Left lobe of liver (tissue), 2 donors: ENCODE data around the gene DNAJC7. TPM values are rescaled to one million over a fixed set of nuclear protein-coding genes. Genes with fewer than 3 reads are reported as not detected.

Experiments used
- ATAC-seq: fragments of 200-7000 bp; cut with Tn5 transposase; one replicate; pipeline ENCODE4 v1.9.1; 2020; ENCODE audit warnings: mild to moderate bottlenecking, moderate library complexity
- DNase-seq: peaks from one replicate; pipeline ENCODE4 v3.0.0-alpha.2; 2020; ENCODE audit warnings: low spot score
- total RNA-seq: library from RNA; stranded (reverse); gene quantifications from one replicate; pipeline ENCODE4 v1.2.1, GENCODE V29; 2021
- donor health status: DM: no; HTN: no; CAD: no; lungs with moderate emphysema.
- donor health status: DM: no; HTN: yes; CAD: no.

The DNAJC7 gene, protein sequence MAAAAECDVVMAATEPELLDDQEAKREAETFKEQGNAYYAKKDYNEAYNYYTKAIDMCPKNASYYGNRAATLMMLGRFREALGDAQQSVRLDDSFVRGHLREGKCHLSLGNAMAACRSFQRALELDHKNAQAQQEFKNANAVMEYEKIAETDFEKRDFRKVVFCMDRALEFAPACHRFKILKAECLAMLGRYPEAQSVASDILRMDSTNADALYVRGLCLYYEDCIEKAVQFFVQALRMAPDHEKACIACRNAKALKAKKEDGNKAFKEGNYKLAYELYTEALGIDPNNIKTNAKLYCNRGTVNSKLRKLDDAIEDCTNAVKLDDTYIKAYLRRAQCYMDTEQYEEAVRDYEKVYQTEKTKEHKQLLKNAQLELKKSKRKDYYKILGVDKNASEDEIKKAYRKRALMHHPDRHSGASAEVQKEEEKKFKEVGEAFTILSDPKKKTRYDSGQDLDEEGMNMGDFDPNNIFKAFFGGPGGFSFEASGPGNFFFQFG
- 33.2 TPM for total RNA-seq

DNA sequence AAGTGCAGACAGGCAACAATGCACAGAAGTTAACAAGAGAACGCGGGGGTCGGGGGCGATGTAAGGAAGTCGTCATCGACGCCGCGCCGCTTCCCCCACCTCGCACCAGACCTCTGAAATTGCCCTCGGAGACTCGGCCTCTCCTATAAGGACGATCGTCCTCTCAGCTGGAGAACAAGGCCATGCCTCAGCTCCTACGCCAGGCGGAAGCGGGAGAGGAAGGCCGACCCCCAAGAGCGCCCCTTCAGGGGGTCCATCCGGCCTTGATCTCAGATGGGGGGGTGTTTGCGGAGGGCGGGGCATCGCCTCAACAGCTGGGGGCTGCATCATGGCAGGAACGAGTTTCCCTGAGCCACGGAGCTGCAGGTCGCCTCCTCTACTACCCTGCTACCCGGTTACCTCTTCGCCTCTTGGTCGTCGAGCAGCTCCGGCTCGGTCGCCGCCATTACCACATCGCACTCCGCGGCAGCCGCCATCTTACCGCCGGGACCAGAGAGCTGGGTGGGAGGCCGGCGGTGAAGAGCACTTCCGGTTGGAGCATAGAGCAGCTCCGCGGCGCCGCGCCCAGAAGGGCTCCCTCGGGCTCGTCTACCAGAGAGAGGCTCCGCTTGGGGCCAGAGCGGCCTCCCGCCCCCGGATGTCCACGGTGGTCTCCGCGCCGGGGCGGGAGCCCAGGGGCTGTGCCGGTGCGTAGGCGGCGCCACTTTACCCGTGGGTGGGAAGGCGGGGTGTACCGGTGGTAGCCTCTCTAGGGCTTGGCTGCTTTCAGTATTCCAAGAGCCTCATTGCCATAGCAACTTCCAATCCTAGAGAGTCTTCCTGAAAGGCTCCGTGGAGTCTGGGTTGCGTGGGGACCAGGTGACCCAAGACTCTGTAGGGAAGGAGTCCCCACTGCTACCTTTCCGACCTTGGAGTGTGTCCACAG, at the start of gene DNAJC7:
Gene DNAJC7, minus strand, starts transcription at position 499 of the 925 bp plus-strand sequence. Its CDS starts 23 bp downstream, at position 476.
- ATAC-seq (peak; percentile 92), DNase-seq (peak; percentile 91)

DNA sequence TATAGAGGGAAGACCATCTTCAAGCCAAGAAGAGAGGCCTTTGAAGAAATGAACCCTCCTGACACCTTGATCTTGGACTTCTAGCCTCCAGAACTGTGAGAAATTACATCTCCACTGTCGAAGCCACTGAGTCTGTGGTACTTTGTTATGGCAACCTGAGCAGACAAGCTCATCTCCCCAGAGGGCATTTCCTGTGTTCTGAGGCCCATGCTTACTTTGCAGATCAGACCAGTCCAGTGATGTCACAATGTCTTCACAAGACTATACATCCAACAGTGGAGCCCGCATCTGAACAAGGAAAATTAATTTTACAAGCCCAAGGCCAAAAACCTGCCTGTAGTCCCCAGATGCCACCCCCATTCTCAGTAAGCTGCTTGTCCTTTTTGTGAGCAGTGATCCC, 48.0 kb upstream of the DNAJC7 start:
- DNase-seq (no peak), ATAC-seq (no peak)

DNA sequence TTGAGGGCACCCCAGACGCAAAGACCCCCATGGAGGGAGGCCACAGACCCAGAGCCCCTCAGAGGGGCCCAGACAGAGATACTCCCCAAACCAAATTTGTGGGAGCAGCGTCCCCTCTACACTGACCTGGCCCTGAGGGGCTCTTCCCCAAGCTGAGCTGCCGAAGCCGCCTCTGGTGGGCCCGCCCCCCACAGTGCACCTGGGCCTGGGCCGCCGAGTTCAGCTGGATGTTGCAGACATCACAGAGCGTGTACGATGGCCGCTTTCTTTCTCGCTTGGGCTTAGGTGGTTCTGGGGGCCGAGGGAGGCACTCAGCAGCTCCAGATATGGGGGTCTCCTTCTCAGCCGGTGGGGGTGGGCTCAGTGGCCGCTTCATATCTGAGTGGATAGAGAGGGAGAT, 45.4 kb upstream of the DNAJC7 start:
- no peak for DNase-seq
- ATAC-seq: no peak

DNA sequence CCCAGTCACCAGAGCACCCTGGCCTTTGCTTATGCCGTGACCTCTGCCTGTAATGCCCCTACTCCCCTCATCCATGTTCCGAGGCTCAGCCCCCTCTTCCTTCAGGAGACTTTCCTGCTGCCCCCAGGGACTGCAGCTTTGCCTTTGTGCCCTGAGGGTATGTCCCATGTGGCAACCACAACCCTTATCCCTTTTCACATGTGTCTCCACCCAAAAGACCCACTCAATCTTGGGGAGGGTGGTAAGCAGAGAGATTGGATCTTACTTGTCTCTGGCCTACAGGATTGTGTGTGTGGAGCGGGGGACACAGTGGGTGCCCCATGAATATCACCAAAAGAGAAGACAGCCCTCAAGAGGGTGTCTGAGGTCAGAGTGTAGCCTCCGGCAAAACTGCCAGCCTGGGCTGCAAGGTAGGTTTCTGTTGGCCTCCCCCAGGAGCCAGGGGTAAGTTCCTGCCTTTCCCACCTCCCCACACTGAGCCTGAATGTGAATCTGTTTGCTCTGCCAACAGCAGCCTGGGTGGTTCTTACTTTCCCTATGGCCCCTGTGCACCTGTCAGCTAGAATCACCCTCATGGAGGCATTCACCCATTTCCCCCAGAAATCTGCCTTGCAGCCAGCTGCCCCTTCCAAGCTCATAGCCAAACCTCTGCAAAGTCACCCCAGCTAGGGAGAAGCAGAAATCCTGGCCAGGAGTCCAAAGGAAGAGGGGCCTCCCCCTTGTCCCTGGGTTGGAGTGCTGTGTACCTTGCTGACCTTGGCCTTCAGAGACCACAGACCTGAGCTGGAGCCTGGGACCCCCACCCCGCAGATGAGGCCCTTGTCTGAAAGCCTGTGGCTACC, 44.6 kb upstream of the DNAJC7 start:
- no peak for ATAC-seq
- DNase-seq: no peak

DNA sequence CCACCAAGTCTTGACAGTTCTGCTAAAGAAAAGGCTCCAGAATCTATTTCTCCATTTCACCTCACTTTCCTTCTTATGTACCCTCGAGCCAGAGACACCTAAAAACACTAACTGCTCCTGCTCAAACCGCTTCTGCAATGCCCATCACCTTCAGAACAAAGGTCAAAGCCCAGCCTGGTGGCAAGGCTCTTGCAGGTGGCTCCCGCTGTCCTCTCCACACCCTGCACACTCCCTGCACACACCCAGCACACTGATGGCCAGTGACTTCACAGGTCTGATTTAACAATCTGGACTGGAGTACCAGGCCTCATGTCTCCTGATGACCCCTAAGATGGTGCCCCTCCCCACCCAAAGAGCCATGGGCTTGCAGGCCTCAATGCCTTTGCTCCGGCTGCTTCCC, 43.0 kb upstream of the DNAJC7 start:
- ATAC-seq (no peak), DNase-seq (no peak)

DNA sequence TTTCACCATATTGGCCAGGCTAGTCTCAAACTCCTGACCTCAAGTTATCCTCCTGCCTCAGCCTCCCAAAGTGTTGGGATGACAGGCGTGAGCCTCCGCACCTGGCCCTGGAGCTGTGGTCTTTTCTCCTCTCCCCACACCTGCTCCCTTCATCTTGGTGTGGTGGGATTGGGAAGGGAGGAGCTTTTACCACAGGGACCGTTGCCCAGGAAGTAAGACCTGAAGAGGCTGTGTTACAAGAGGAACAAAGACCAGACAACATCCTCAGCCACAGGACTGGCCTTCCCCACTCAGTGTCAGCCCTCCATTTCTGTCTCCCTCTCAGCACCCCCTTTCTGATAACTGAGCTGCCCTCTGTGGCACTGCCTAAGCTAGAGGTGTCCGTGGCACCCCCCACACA, 42.6 kb upstream of the DNAJC7 start:
- ATAC-seq: no peak
- no peak for DNase-seq

DNA sequence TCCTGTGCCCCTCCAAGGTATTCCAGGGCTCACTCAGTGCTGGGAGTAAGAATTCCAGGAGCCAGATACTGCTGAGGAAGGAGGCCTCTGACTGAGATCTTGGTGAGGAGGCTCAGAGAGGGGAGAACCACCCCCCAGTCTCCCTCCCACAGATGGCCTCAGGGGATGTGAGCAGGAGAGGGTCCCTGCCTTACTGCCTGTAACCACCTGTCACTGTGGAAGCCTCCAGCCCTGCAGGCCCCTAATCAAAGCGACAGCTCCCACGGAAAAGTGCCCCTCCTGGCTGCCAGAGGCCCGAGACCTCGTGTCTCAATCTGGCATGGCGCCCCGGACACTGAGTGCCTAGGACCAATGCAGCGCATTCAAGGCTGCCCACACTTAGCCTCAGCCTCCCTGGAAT, 40.8 kb upstream of the DNAJC7 start:
- DNase-seq (no peak), ATAC-seq (no peak)

DNA sequence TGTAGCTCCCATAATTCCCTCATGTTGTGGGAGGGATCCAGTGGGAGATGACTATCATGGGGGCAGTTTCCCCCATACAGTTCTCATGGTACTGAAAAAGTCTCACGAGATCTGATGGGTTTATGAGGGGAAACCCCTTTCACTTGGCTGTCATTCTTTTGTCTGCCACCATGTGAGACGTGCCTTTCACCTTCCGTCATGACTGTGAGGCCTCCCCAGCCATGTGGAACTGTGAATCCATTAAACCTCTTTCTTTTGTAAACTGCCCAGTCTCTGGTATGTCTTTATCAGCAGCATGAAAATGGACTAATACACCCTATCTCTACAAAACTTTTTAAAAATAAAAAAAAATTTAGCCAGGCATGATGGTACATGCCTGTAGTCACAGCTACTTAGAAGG, 39.4 kb upstream of the DNAJC7 start:
- no peak for ATAC-seq
- DNase-seq: no peak

DNA sequence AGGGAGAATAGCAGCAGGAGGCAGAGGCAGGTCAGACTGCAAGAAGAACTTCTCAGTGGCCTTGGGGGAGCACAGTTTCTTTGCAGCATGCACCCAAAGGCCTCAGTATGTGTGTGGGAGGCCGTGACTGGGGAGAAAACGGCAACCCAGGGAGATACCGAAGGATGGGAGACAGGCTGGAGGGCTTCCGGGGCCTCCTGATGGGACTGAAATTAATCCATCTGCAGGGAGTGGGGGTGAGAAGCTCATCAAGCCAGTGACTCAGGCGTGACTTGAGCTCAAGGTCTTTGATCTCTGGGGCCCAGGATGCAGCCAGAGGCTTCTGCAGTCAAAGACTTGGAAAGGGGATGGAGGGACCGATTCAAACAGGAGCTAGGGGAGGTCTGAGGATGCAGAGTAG, 38.3 kb upstream of the DNAJC7 start:
- ATAC-seq (no peak), DNase-seq (no peak)

DNA sequence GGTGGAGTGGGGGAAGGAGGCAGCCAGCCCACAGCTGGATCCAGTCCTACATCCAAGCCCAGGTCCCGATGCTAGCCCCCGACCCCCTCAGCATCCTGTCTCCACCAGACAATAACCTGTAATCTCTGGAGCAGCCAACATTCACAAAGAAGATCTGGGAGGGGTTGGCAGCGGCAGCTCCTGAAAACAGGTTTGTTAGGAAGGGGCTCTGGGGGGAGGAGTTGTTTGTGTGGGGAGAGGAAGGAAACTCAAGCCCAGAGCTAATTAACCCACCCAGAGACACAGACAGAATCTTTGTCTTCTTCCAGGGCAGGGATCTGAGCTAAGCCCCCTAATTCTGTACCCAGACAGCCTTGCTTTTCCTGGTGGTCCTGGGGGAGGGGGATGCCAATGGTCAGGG, 37.8 kb upstream of the DNAJC7 start:
- ATAC-seq (no peak), DNase-seq (no peak)

DNA sequence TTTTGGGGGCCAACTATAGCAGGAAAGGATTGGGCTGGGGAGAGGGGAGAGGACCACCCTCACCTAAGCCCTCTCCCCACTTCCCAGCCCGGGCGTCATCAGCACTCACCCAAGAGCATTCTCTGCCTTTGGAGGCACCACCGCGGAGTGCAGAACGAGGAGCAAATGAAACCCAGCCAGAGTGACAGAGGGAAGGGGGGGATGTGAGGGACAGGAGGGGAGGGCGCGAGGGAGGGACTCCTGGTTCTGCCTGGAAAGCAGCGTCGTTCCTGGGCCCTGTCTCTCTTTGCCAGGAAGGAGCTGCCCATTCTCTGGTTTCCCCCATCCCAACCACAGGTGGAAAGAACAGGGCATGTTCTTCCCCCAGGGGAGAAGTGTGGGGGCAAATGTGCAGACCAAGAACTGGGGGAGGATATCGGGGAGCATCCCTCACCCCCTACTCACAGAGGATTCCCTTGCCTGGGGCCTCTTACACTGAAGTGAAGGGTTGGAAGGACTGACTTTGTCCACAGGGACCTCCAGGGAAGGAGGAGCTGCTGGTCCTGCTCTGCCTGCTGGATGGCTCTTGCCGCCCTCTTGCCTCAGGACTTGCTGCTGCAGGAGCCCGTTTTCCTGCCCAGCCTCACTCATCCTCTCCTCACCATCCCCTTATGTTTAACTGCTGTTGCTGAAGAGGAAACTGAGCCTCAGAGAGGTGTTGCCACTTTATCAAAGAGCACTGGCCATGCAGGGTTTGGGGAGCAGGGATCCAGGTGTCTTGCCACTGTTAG, 36.7 kb upstream of the DNAJC7 start:
- ATAC-seq: no peak
- no peak for DNase-seq

DNA sequence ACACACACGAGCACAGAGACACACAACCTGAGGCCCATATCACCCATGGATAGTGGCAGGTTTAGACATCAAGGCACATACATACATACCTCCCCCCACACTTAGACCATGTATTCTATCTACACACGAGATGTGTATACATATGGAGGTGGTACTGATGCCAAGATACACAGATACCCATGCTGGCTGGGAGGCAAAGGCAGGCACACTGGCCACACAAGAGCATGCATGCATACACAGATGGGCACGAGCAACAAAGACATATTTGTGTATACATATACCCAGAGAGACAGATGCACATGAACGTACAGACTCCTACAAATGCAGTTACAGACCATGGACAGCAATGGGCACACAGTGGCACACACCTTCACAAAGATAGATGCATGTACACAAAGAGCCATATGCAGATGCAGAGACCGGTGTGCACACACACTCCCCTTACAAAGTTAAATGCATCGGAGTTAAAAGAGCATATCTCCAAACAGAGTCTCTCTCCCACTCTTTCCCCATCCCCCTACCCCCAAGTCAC, 35.2 kb upstream of the DNAJC7 start:
- ATAC-seq: no peak
- DNase-seq: no peak

DNA sequence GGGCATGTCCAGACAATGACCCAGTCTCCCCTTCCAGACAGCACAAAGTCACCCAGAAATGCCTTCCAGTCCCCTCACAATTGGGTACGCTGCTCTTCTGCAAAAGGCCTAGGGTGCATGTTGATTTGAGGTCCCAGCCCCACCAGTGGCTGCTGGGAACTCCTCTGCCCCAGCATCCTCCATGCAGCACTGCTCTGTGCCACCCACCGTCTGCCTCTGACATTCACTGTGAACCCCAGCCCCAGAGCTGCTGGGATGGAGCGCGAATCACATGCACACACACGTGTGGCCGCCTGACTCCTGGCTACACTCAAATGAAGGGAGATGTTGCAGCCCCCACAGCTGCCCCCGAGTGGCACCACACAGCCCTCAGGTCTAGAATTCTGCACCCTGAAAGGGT, 34.4 kb upstream of the DNAJC7 start:
- DNase-seq (no peak), ATAC-seq (no peak)

DNA sequence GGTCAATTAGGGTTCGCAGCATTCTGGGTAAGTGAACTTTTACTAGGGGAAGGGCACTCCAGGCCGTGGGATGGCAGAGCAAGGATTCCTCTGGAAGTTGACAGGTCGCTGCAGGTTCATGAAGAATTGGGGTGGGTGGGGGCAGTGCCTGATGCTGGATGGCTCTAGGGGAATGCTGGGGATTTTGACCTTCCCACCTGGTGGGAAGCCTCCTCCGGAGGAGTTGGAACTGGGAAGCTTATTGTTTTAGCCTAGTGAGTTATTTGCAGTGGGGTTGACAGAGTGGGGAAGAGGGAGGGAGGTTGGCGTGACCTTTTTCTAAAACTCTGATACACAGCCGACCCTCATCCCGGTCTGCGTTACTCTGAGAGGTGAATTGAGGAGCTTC, 33.8 kb upstream of the DNAJC7 start:
- DNase-seq (no peak), ATAC-seq (peak; percentile 33)

DNA sequence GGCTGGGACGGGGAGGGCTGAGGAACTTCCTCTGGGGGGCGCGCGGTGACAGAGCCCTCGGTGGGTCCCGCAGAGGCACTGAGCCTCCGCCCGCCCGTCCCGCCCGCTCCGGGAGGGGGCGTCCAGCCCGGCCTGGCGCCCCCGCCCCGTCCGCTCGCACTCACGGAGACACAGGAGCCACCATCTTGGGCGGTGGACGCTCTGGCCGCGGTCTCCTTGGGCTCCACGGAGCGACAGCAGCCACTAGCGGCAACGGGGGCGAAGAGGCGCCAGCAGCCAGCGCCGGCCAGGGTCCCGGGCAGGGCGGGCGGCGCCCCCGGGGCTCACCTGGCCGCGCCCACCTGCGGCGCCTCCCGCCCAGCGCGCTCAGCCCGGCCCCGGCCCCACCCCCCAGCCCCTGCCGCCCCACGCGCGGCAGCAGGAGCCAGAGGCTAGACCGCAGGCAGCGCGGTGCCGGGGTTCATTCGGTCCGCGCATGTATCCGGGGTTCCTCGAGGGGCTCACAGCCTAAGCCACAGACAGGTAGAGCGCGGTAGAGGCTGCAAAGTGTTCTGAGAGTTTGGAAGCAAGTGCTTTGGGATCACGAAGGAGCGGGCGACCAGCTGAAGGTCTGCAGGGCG, 33.3 kb upstream of the DNAJC7 start, which contains the start of gene C17orf113:
Gene C17orf113, minus strand, starts transcription at position 209 of the 620 bp plus-strand sequence. CDS start 7,225 bp downstream, outside the sequence.
- ATAC-seq (peak; percentile 89), DNase-seq (peak; percentile 56)

DNA sequence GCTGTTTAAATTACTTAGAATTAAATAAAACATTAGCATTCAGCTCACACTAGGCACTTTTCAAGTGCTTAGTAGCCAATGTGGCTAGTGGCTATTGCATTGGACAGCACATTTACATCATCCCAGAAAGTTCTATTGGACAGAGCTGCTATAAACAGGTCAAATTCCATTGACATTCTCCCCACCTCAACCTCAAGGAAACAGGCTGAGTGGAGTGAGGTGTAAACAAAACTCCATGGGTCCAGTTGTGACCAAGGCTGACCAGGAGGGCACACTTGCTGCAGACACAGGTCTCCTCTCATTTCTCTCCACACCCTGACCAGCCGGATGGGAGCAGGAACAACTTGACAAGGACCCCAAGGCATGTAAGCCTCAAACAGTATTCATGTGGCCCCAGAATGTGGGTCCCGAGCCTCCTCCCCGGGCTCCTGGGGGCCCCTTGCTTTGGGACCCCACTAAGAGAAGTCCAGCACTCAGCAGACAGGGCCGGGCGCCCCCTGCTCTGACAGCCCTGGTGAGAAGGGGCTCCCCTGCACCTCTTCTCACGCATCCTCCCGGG, 32.7 kb upstream of the DNAJC7 start:
- ATAC-seq (peak; percentile 42), DNase-seq (no peak)

DNA sequence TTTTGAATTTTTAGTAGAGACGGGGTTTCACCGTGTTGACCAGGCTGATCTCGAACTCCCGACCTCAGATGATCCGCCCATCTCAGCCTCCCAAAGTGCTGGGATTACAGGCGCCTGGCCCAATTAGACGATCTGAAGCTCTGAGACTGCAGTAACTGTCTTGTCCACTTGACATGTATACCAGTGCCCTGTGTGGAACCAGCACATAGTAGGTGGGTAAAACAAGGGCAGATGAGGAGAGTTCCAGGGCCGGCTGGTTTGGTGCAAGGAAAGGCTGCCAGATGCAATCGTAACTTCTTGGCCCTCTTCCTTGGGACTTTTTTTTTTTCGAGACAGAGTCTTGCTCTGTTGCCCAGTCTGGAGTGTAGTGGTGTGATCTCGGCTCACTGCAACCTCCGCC, 30.1 kb upstream of the DNAJC7 start:
- no peak for ATAC-seq
- no peak for DNase-seq

DNA sequence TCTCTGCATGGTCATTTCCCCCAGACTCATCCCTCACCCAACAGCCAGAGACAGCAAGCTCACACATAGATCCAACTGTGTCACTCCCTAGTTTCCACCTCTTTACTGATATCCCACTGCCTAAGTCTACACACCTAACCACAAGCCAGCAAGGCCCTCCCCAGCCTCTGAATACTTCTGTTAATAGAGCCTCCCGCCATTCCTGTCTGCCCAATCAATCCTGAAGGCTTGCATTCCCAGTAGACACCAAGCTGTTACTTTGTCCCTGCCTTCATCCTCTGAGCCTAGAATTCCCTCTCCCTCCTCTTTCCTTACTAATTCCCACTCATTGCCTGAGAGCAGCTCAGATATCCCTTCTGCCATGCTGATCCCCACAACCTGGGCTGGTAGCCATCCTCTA, 28.5 kb upstream of the DNAJC7 start:
- DNase-seq (no peak), ATAC-seq (no peak)
